ENCODE data around the gene ALPK3. TPM values are rescaled to one million over a fixed set of nuclear protein-coding genes. Genes with fewer than 3 reads are reported as not detected.

ALPK3 gene
- total and polyA plus RNA-seq, 9 of the 15 experiments (the other 6 are each of a cell fraction or from before 2014, with no cell fraction given): 0.04 to 1.0 (median 0.07) TPM; not detected in 2

DNA sequence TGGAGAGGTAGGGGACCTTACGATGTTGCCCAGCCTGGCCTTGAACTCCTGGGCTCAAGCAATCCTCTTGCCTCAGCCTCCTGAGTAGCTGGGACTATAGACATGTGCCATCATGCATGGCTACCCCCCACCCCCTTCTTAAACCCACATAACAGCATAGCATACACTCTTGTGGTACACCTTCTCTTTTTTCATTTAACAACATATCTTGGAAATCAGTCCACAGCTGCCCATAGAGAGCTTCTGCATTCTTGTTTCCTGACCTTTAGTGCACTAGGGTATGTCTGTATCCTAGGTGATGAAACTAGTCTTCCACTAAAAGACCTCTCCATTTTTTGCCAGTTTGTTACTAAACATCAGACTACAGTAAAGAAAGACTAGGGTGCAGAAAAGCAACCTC lies 100.3 kb downstream of the ALPK3 start:
- Histone ChIP-seq H3K27me3 (ENCODE audit: control insufficient read depth in 2 of 2, insufficient read depth in 2 of 2, low read length in 2 of 2) (no peaks in the 10 kb centered on the region), H3K9me1 (ENCODE audit: control insufficient read depth, insufficient read depth, low read length) (no peaks in the 10 kb centered on the region), H3K9me3 (replicated peaks; ENCODE audit: control insufficient read depth, insufficient read depth, low read depth, low read length) (no peaks in the 10 kb centered on the region), H4K20me1 (replicated peaks; ENCODE audit: control insufficient read depth, insufficient read depth, low read length) (no peaks in the 10 kb centered on the region), H3K36me3 (ENCODE audit: control insufficient read depth, insufficient read depth, low read length) (no peaks in the 10 kb centered on the region), H3K27ac (ENCODE audit: extremely low read depth, low read depth, low read length) (no peak overlapping the region), H3K4me3 (no peak overlapping the region), H3K4me1 (replicated peaks in 1 of 2; ENCODE audit: control insufficient read depth in 2 of 2, insufficient read depth in 2 of 2, low read length in 2 of 2) (peaks cover 22 to 29% of the 10 kb centered on the region in 2 experiments), H3K4me2 (ENCODE audit: insufficient read depth, low read length) (no peak overlapping the region), H3K9ac (ENCODE audit: insufficient read depth in 1 of 2, low read depth in 2 of 2, low read length in 2 of 2) (no peak overlapping the region), H2AFZ (ENCODE audit: low read depth, low read length) (no peak overlapping the region), H3K79me2 (ENCODE audit: control insufficient read depth, insufficient read depth, low read length) (no peaks in the 10 kb centered on the region)
- in situ Hi-C loops (cut with MboI) (no loop called here), intact Hi-C loops (cut with micrococcal nuclease) (no loop called here)
- no peak for FAIRE-seq
- no peak for ATAC-seq
- WGBS (ENCODE audit: insufficient coverage, low coverage, missing lambda C conversion rate): 8% methylated on average over 1 of the region's 1 CpG
- ChIA-PET POLR2A (interaction anchor here (0.6 to 1.3 kb wide), 3 partner anchors 11 to 296 kb away, joined by 3 to 5 read pairs (median 3); no protein-coding TSS in a partner anchor), CTCF (ENCODE audit: low intra/inter-chr PET ratio) (no interaction called here)
- TF ChIP-seq TCF7L2 (IDR thresholded peaks at IDR 0.05; ENCODE audit: low read depth, low read length): no peak
- TF ChIP-seq TAF7 (tag; IDR thresholded peaks at IDR 0.05): no peak
- no peak for TF ChIP-seq ZNF324 (CRISPR knock-in tag; IDR thresholded peaks at IDR 0.05)
- no TSS peak for BruUV-seq (replicated peaks)
- DNase-seq (ENCODE audit: extremely low read depth in 1 of 4, low spot score in 3 of 4): no peak

DNA sequence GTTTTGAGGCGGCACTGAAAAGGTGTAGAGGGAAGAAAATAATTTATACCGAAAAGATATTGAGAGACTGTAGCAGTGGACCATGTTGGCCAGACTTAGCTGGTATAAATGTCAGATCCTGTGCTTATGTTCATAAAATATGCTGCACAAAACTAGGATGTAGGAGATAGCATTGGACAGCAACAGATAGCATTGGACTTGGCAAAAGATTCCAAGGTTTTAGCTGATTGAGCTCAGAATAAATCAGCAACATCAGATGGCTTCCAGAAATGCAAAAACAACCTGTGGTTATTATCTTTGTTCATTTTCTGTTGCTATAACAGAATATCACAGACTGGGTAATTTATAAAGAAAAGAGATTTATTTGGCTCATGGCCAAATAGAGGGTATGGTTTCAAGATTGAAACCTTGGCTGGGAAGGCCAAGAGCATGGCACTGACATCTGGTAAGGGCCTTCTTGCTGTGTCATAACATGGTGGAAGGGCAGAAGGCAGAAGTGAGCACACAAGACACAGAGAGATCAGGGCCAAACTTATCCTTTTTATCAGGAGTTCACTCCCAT lies 102.0 kb downstream of the ALPK3 start:
- Histone ChIP-seq H3K36me3 (ENCODE audit: control insufficient read depth, insufficient read depth, low read length) (no peaks in the 10 kb centered on the region), H3K9me3 (replicated peaks; ENCODE audit: control insufficient read depth, insufficient read depth, low read depth, low read length) (no peaks in the 10 kb centered on the region), H3K27me3 (ENCODE audit: control insufficient read depth in 2 of 2, insufficient read depth in 2 of 2, low read length in 2 of 2) (no peaks in the 10 kb centered on the region), H4K20me1 (replicated peaks; ENCODE audit: control insufficient read depth, insufficient read depth, low read length) (no peaks in the 10 kb centered on the region), H3K4me1 (replicated peaks in 1 of 2; ENCODE audit: control insufficient read depth in 2 of 2, insufficient read depth in 2 of 2, low read length in 2 of 2) (peaks cover 15 to 20% of the 10 kb centered on the region in 2 experiments), H3K4me3 (no peak overlapping the region), H3K79me2 (ENCODE audit: control insufficient read depth, insufficient read depth, low read length) (no peaks in the 10 kb centered on the region), H2AFZ (ENCODE audit: low read depth, low read length) (no peak overlapping the region), H3K27ac (ENCODE audit: extremely low read depth, low read depth, low read length) (no peak overlapping the region), H3K9me1 (ENCODE audit: control insufficient read depth, insufficient read depth, low read length) (no peaks in the 10 kb centered on the region), H3K4me2 (ENCODE audit: insufficient read depth, low read length) (no peak overlapping the region), H3K9ac (ENCODE audit: insufficient read depth in 1 of 2, low read depth in 2 of 2, low read length in 2 of 2) (no peak overlapping the region)
- peak; percentile 46 for FAIRE-seq
- ChIA-PET POLR2A (interaction anchor here (1.0 to 1.2 kb wide), 3 partner anchors 11 to 78 kb away, joined by 3 to 4 read pairs (median 3); no protein-coding TSS in a partner anchor), CTCF (ENCODE audit: low intra/inter-chr PET ratio) (no interaction called here)
- BruUV-seq (replicated peaks): no TSS peak
- intact Hi-C loops (cut with micrococcal nuclease) (no loop called here), in situ Hi-C loops (cut with MboI) (no loop called here)
- 54% methylated on average over 2 of the region's 2 CpGs for WGBS (ENCODE audit: insufficient coverage, low coverage, missing lambda C conversion rate)
- no peak for DNase-seq (ENCODE audit: extremely low read depth in 1 of 4, low spot score in 3 of 4)
- no peak for ATAC-seq
- TF ChIP-seq NFIX (CRISPR knock-in tag; IDR thresholded peaks at IDR 0.05; ENCODE audit: low read depth) (peak; percentile 68; the same call in 1 of the 2 replicates), MTF1 (CRISPR knock-in tag; IDR thresholded peaks at IDR 0.05; ENCODE audit: borderline replicate concordance) (no peak), RB1 (IDR thresholded peaks at IDR 0.05; ENCODE audit: low read depth) (no peak), PHF20 (IDR thresholded peaks at IDR 0.05; ENCODE audit: partially characterized antibody) (no peak), TSC22D4 (tag; IDR thresholded peaks at IDR 0.05) (no peak), CBFA2T3 (IDR thresholded peaks at IDR 0.05) (0 out of 2 replicates have a peak, but pooled peaks have one; percentile 5), SRF (CRISPR knock-in tag; IDR thresholded peaks at IDR 0.05) (no peak), LEF1 (IDR thresholded peaks at IDR 0.05) (no peak), NFIC (IDR thresholded peaks at IDR 0.05) (peak; percentile 93), FOXJ2 (tag; IDR thresholded peaks at IDR 0.05) (no peak)
- TF ChIP-seq, protein P1, sequence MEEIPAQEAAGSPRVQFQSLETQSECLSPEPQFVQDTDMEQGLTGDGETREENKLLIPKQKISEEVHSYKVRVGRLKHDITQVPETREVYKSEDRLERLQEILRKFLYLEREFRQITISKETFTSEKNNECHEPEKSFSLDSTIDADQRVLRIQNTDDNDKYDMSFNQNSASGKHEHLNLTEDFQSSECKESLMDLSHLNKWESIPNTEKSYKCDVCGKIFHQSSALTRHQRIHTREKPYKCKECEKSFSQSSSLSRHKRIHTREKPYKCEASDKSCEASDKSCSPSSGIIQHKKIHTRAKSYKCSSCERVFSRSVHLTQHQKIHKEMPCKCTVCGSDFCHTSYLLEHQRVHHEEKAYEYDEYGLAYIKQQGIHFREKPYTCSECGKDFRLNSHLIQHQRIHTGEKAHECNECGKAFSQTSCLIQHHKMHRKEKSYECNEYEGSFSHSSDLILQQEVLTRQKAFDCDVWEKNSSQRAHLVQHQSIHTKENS (CRISPR knock-in tag; IDR thresholded peaks at IDR 0.05): no peak
- TF ChIP-seq, protein P2, sequence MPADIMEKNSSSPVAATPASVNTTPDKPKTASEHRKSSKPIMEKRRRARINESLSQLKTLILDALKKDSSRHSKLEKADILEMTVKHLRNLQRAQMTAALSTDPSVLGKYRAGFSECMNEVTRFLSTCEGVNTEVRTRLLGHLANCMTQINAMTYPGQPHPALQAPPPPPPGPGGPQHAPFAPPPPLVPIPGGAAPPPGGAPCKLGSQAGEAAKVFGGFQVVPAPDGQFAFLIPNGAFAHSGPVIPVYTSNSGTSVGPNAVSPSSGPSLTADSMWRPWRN (IDR thresholded peaks at IDR 0.05; ENCODE audit: low read depth): no peak
- TF ChIP-seq, protein P3, sequence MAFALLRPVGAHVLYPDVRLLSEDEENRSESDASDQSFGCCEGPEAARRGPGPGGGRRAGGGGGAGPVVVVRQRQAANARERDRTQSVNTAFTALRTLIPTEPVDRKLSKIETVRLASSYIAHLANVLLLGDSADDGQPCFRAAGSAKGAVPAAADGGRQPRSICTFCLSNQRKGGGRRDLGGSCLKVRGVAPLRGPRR (CRISPR knock-in tag; IDR thresholded peaks at IDR 0.05): no peak

All from K562 (cell line).